HG03196 (cell line): ENCODE measurements around the gene ZNF90.
"Not testable (repeated sequence)": the region's sequence is repeated elsewhere in the genome, so short reads cannot be mapped to it uniquely, and the experiment has no call there.

Experiments
- ATAC-seq: cut with Tn5 transposase; IDR thresholded peaks from one replicate; pipeline ENCODE4 v1.9.1; 2021; ENCODE audit not compliant: unreplicated experiment

ZNF90 gene

GRCh38 chr19:20102097-20102496 lies 24.3 kb downstream of the ZNF90 start:
- ATAC-seq: no peak

- ATAC-seq: no peak
Measured at GRCh38 chr19:20103091-20103740, 25.4 kb downstream of the ZNF90 start.

- ATAC-seq: no peak
Measured at GRCh38 chr19:20107301-20107700, 29.5 kb downstream of the ZNF90 start.

- not testable (repeated sequence) for ATAC-seq
Measured at GRCh38 chr19:20118064-20118839, 40.5 kb downstream of the ZNF90 start.

- ATAC-seq: no peak
Measured at GRCh38 chr19:20124879-20125278, 47.1 kb downstream of the ZNF90 start.

GRCh38 chr19:20132933-20133332 lies 55.1 kb downstream of the ZNF90 start:
- not testable (repeated sequence) for ATAC-seq

GRCh38 chr19:20137714-20138113 lies 59.9 kb downstream of the ZNF90 start:
- ATAC-seq: not testable (repeated sequence)

GRCh38 chr19:20151617-20152145 lies 73.9 kb downstream of the ZNF90 start:
- no peak for ATAC-seq

- not testable (repeated sequence) for ATAC-seq
Measured at GRCh38 chr19:20152506-20152905, 74.7 kb downstream of the ZNF90 start.

GRCh38 chr19:20153281-20153680 lies 75.5 kb downstream of the ZNF90 start:
- ATAC-seq: no peak

- no peak for ATAC-seq
Measured at GRCh38 chr19:20154636-20155035, 76.8 kb downstream of the ZNF90 start.

GRCh38 chr19:20162821-20163220 lies 85.0 kb downstream of the ZNF90 start:
- no peak for ATAC-seq

GRCh38 chr19:20164456-20164855 lies 86.7 kb downstream of the ZNF90 start:
- ATAC-seq: no peak

GRCh38 chr19:20165971-20166592 lies 88.3 kb downstream of the ZNF90 start:
- ATAC-seq: no peak

GRCh38 chr19:20167020-20167644 lies 89.3 kb downstream of the ZNF90 start, which contains the start of gene ZNF486:
Gene ZNF486, plus strand, starts transcription at chr19:20167214. Its CDS starts 117 bp downstream, at chr19:20167331.
- peak; percentile 78 for ATAC-seq

- ATAC-seq: no peak
Measured at GRCh38 chr19:20167651-20168122, 89.9 kb downstream of the ZNF90 start.
